OCI-LY3 (cell line): ENCODE measurements around the gene OR5L2.

ENCODE experiments used
- EZH2phosphoT487 ChIP-seq: fragments of 200-600 bp; shearing (Covaris generic); IDR thresholded peaks from 2 replicates; pipeline ENCODE4 v1.6.1; 2018; ENCODE audit warnings: antibody characterized with exemption, mixed run types, low read depth
- TF ChIP-seq, protein P1 (sequence below): fragments of 200-600, 300-600 bp; sonication (generic); IDR thresholded peaks from 2 replicates; pipeline ENCODE4 v1.5.1; 2014; ENCODE audit warnings: antibody characterized with exemption, low read length, low read depth

GRCh38 chr11:55826919-55827318 lies at the start of gene OR5L2:
- TF ChIP-seq, protein P1, sequence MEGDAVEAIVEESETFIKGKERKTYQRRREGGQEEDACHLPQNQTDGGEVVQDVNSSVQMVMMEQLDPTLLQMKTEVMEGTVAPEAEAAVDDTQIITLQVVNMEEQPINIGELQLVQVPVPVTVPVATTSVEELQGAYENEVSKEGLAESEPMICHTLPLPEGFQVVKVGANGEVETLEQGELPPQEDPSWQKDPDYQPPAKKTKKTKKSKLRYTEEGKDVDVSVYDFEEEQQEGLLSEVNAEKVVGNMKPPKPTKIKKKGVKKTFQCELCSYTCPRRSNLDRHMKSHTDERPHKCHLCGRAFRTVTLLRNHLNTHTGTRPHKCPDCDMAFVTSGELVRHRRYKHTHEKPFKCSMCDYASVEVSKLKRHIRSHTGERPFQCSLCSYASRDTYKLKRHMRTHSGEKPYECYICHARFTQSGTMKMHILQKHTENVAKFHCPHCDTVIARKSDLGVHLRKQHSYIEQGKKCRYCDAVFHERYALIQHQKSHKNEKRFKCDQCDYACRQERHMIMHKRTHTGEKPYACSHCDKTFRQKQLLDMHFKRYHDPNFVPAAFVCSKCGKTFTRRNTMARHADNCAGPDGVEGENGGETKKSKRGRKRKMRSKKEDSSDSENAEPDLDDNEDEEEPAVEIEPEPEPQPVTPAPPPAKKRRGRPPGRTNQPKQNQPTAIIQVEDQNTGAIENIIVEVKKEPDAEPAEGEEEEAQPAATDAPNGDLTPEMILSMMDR = no peak
- no peak for TF ChIP-seq EZH2phosphoT487
